ENCODE data around the gene CPT1A. TPM values are rescaled to one million over a fixed set of nuclear protein-coding genes. Genes with fewer than 3 reads are reported as not detected.

CPT1A gene
- total and polyA plus RNA-seq, 10 of the 15 experiments (the other 5 are each of a cell fraction or from before 2014, with no cell fraction given), result 1.1 to 17.5 (median 6.0) TPM

DNA sequence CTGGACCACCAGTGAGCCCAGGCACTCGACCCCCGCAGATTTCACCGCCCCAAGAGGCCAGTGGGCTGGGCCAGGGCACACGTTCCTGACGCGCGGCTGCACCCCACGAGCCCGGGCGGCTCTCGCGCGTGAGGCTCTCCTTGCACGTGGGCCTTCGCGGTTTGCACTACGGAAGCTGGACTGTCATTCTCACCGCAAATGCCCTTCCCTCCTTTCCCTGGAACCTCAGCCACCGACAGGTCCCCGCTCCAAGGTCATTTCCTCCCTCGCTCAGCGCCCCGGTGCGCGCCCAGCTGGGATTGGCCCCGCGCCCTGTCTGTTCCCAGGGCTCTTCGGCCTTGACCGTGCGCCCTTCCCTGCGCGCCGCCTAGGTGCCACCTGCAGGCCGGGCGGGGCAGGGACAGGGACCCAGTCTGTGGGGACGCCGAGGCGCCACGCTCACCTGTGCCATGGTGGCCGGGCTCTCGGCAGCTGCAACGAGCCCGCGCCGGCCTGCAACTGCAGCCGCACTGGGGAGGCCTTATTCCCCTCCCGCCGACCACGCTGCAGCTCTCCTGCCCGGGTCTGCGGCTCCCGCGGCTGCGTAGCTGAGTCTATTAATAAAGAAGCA is 2.1 kb upstream of the CPT1A start (continued):
- TF ChIP-seq SMC3 (IDR thresholded peaks at IDR 0.05; ENCODE audit: borderline replicate concordance, low read length), result peak; percentile 62
- TF ChIP-seq YY1 (IDR thresholded peaks at IDR 0.05; ENCODE audit: low read depth, low read length), result peak; percentile 62
- TF ChIP-seq, protein P1, sequence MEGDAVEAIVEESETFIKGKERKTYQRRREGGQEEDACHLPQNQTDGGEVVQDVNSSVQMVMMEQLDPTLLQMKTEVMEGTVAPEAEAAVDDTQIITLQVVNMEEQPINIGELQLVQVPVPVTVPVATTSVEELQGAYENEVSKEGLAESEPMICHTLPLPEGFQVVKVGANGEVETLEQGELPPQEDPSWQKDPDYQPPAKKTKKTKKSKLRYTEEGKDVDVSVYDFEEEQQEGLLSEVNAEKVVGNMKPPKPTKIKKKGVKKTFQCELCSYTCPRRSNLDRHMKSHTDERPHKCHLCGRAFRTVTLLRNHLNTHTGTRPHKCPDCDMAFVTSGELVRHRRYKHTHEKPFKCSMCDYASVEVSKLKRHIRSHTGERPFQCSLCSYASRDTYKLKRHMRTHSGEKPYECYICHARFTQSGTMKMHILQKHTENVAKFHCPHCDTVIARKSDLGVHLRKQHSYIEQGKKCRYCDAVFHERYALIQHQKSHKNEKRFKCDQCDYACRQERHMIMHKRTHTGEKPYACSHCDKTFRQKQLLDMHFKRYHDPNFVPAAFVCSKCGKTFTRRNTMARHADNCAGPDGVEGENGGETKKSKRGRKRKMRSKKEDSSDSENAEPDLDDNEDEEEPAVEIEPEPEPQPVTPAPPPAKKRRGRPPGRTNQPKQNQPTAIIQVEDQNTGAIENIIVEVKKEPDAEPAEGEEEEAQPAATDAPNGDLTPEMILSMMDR (IDR thresholded peaks at IDR 0.05 in 2 of 3, conservative IDR thresholded peaks at IDR 0.05 in 1 of 3; ENCODE audit: control insufficient read depth in 2 of 3, extremely low read depth in 1 of 3, insufficient read depth in 1 of 3, low read depth in 3 of 3, low read length in 3 of 3), result peak; percentile 65 to 80 (median 75)
- peak; percentile 80 for TF ChIP-seq RAD21 (IDR thresholded peaks at IDR 0.05; ENCODE audit: insufficient read depth, low read depth, low read length)
- TF ChIP-seq E2F4 (IDR thresholded peaks at IDR 0.05; ENCODE audit: low read depth, low read length), result no peak
- TF ChIP-seq TCF3 (IDR thresholded peaks at IDR 0.05; ENCODE audit: borderline replicate concordance, insufficient read depth, low read depth, low read length), result 0 out of 2 replicates have a peak, but pooled peaks have one; percentile 39
- peak; percentile 62; the same call in 1 of the 2 replicates for TF ChIP-seq SMARCA5 (IDR thresholded peaks at IDR 0.05)
- TF ChIP-seq RB1 (IDR thresholded peaks at IDR 0.05; ENCODE audit: borderline replicate concordance), result peak; percentile 70; the same call in 1 of the 2 replicates
- peak; percentile 29; the same call in 1 of the 2 replicates for TF ChIP-seq MAX (IDR thresholded peaks at IDR 0.05; ENCODE audit: low read depth, low read length)
- peak; percentile 72 for TF ChIP-seq NR2F1 (conservative IDR thresholded peaks at IDR 0.05)
- peak; percentile 81 for TF ChIP-seq IKZF1 (conservative IDR thresholded peaks at IDR 0.05)
